C4-2B (cell line): Measurements from ENCODE around the gene THSD8.
A peak's percentile ranks its signal among the peaks of the same experiment; 100 is the strongest.

Experiments used
- H3K27ac ChIP-seq: fragments of 450-650 bp; 2 replicates; pipeline ENCODE4 v1.5.1; 2017
- CTCF ChIP-seq: fragments of 450-650 bp; conservative IDR thresholded peaks from 2 replicates; pipeline ENCODE4 v1.5.1; 2017; ENCODE audit warnings: mild to moderate bottlenecking
- ZFX ChIP-seq: fragments of 450-650 bp; IDR thresholded peaks from 2 replicates; pipeline ENCODE4 v1.6.1; 2017

The THSD8 gene

GRCh38 chr19:12773571-12773970 lies 28.3 kb upstream of the THSD8 start:
- no peak overlapping the region for H3K27ac ChIP-seq
- peak; percentile 21; the same call in 1 of the 2 replicates for TF ChIP-seq CTCF
- no peak for TF ChIP-seq ZFX

GRCh38 chr19:12774588-12775555 lies 27.0 kb upstream of the THSD8 start, which contains the start of gene HOOK2:
Gene HOOK2, minus strand, starts transcription at chr19:12775552. Its CDS starts 103 bp downstream, at chr19:12775449.
- H3K27ac ChIP-seq = peak within 1 kb of the TSS; percentile 85
- TF ChIP-seq ZFX = peak; percentile 45; the same call in 1 of the 2 replicates
- no peak for TF ChIP-seq CTCF

GRCh38 chr19:12777217-12778016 lies 24.5 kb upstream of the THSD8 start:
- peak overlapping the region; percentile 12; the same call in 1 of the 2 replicates for H3K27ac ChIP-seq
- TF ChIP-seq ZFX = no peak; the same call in 1 of the 2 replicates
- peak; percentile 98 for TF ChIP-seq CTCF

GRCh38 chr19:12778017-12778904 lies 23.6 kb upstream of the THSD8 start:
- TF ChIP-seq ZFX (no peak), CTCF (no peak)
- peak overlapping the region; percentile 12; the same call in 1 of the 2 replicates for H3K27ac ChIP-seq

- no peak overlapping the region for H3K27ac ChIP-seq
- TF ChIP-seq CTCF (no peak), ZFX (no peak)
These were observed 23.0 kb upstream of the THSD8 start for GRCh38 chr19:12778905-12779161.

- TF ChIP-seq CTCF = no peak
- TF ChIP-seq ZFX = no peak
- no peak overlapping the region for H3K27ac ChIP-seq
These were observed 22.5 kb upstream of the THSD8 start for GRCh38 chr19:12779162-12779993.
